Ishikawa (cell line): ENCODE results near the gene CWC27.

Experiments
- CEBPB ChIP-seq: IDR thresholded peaks from 2 replicates; pipeline ENCODE4 v1.6.1; 2012
- CREB1 ChIP-seq: IDR thresholded peaks from 2 replicates; pipeline ENCODE4 v1.6.1; 2012; ENCODE audit warnings: low read depth
- EGR1 ChIP-seq: IDR thresholded peaks from 2 replicates; pipeline ENCODE4 v1.6.1; 2012
- EP300 ChIP-seq: IDR thresholded peaks from 2 replicates; pipeline ENCODE4 v1.6.1; 2012; ENCODE audit warnings: borderline replicate concordance
- FOXM1 ChIP-seq: IDR thresholded peaks from 2 replicates; pipeline ENCODE4 v1.6.1; 2012; ENCODE audit warnings: low read depth, borderline replicate concordance
- NFIC ChIP-seq: IDR thresholded peaks from 2 replicates; pipeline ENCODE4 v1.6.1; 2012
- RAD21 ChIP-seq: IDR thresholded peaks from 2 replicates; pipeline ENCODE4 v1.6.1; 2012; ENCODE audit warnings: low read depth
- REST ChIP-seq: IDR thresholded peaks from 2 replicates; pipeline ENCODE4 v1.6.1; 2012; ENCODE audit warnings: low read depth, mild to moderate bottlenecking
- TAF1 ChIP-seq: IDR thresholded peaks from 2 replicates; pipeline ENCODE4 v1.6.1; 2012; ENCODE audit warnings: low read depth, mild to moderate bottlenecking
- TCF12 ChIP-seq: IDR thresholded peaks from 2 replicates; pipeline ENCODE4 v1.6.1; 2012; ENCODE audit warnings: low read depth
- TEAD4 ChIP-seq: IDR thresholded peaks from 2 replicates; pipeline ENCODE4 v1.6.1; 2012
- USF1 ChIP-seq: IDR thresholded peaks from 2 replicates; pipeline ENCODE4 v1.6.1; 2012
- YY1 ChIP-seq: IDR thresholded peaks from 2 replicates; pipeline ENCODE4 v1.6.1; 2012; ENCODE audit warnings: low read depth
- ZBTB7A ChIP-seq: IDR thresholded peaks from 2 replicates; pipeline ENCODE4 v1.6.1; 2012; ENCODE audit warnings: low read depth
- TF ChIP-seq, protein P1 (sequence below): IDR thresholded peaks from 2 replicates; pipeline ENCODE4 v1.6.1; 2012

The CWC27 gene

GRCh38 chr5:64769855-64770254 is 1.1 kb downstream of the CWC27 start:
- no peak for TF ChIP-seq USF1
- no peak for TF ChIP-seq TEAD4
- TF ChIP-seq YY1, result no peak
- no peak for TF ChIP-seq CEBPB
- TF ChIP-seq, protein P1, sequence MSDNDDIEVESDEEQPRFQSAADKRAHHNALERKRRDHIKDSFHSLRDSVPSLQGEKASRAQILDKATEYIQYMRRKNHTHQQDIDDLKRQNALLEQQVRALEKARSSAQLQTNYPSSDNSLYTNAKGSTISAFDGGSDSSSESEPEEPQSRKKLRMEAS, result no peak
- TF ChIP-seq TAF1, result no peak
- no peak for TF ChIP-seq RAD21
- no peak for TF ChIP-seq TCF12
- TF ChIP-seq EP300, result no peak
- TF ChIP-seq FOXM1, result no peak
- TF ChIP-seq ZBTB7A, result no peak
- TF ChIP-seq EGR1, result no peak
- TF ChIP-seq NFIC, result no peak
- TF ChIP-seq REST, result no peak
- no peak for TF ChIP-seq CREB1

DNA sequence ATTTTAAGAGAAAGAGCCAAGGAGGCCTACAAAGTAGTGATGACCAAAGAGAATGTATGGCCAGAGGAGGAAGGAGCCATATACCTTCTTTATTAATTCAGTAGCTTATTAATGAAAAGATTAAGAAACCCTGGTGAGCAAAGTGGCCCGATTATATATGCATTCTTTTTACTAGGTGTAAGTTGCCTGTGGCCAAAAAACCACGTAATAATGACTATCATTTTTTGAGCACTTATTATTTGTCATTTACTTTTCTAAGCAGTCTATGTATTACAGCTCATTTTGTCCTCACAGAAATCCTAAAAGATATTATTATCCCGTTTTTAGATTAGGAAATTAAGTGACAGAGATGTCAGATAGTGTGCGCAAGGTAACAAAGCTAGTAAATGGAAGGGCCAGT is 3.0 kb downstream of the CWC27 start:
- TF ChIP-seq EGR1 (no peak), TAF1 (no peak)

GRCh38 chr5:64773533-64773932 is 4.8 kb downstream of the CWC27 start:
- TF ChIP-seq, protein P1, result no peak
- TF ChIP-seq REST (no peak), EP300 (no peak), ZBTB7A (no peak), USF1 (no peak), TAF1 (no peak), CEBPB (no peak), NFIC (no peak), CREB1 (no peak), RAD21 (no peak), TCF12 (no peak), FOXM1 (no peak), EGR1 (no peak)

DNA sequence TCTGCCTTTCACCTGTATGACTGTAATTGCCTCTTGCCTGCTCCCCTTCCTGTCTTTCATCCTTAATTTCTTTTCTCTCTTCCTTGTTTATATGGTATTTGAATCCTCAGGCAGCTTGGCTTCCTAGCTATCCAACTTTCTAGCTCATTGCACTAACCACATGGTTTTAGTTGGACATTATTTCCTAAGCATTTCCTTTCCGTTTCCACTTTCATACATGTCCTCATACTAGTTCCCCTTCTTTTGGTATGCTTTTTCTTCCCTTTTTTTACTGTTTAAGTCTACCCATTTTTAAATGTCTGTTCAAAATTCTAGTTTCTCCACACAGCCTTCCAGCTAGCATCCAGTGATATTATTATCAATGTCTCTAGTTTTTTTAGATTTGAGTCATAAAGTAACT is 6.6 kb downstream of the CWC27 start:
- TF ChIP-seq, protein P1, result no peak
- TF ChIP-seq TCF12 (no peak), YY1 (no peak), EP300 (no peak), NFIC (no peak), TAF1 (no peak), RAD21 (no peak), USF1 (no peak), ZBTB7A (no peak), CEBPB (no peak), CREB1 (no peak)

DNA sequence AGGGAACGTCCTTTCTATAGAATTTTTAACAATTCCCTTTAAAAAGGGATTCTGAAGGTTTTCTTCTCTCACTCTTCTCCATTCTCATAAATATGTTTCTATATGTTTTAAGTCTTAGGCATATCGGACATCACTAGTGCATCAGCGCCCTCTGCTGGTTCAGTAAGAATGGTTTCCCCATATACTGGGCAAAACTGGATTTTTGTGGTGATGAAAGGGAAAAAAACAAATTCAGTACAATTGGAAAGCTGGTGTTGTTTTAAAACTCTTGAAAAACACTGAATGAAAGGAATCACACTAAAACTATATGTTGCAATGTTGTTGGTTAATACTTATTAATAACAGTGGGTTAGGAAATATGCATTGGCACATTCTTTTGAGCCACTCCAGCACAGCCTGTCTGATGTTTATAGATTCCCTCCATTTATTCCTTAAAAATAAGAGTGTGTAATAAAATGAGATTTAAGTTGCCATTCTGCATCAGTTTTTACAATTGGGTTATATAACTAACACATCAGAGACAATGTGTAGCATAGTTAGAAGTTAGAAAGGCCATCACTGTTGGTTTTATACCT is 15.8 kb downstream of the CWC27 start:
- no peak for TF ChIP-seq TAF1
- TF ChIP-seq RAD21, result peak; percentile 84

- no peak for TF ChIP-seq ZBTB7A
- TF ChIP-seq CREB1, result no peak
- TF ChIP-seq EGR1, result no peak
- no peak for TF ChIP-seq TEAD4
- TF ChIP-seq RAD21, result no peak
- no peak for TF ChIP-seq EP300
- TF ChIP-seq REST, result no peak
- TF ChIP-seq CEBPB, result no peak
- TF ChIP-seq, protein P1, result no peak
- TF ChIP-seq NFIC, result no peak
- TF ChIP-seq TCF12, result no peak
- no peak for TF ChIP-seq YY1
- no peak for TF ChIP-seq FOXM1
- no peak for TF ChIP-seq TAF1
These were observed 17.6 kb downstream of the CWC27 start for GRCh38 chr5:64786372-64786771.
